ENCODE data around the gene SCN7A.
"Not testable (repeated sequence)": the region's sequence is repeated elsewhere in the genome, so short reads cannot be mapped to it uniquely, and the experiment has no call there.

Gene SCN7A

DNA sequence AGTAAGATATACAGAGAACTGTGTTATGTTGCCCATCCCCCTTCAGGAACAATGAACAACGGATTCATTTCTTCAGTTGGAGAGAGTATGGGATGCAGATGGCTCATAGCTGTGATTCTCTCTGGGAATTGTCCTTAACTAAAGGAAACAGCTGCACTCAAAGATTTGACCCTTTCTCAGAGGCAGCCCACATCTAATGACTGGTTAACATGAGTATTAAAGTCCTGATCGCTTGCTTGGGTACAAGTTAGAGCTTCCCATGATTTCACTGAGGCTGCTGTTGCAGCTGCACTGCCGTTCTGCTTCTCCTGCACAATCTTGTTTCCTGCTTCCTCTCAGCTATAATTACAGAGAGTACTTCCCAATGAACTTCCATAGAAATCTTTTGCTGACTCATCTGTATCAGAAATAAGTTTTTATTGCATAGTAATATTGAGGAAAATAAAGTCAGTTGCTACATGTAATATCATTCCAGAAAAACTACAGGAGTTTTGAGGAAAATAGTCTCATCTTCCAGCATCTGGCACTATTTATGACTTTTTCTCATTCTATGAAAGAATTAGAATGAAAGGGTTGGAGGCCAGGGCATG, 105.5 kb downstream of the SCN7A start:
- DNase-seq: no peak

DNA sequence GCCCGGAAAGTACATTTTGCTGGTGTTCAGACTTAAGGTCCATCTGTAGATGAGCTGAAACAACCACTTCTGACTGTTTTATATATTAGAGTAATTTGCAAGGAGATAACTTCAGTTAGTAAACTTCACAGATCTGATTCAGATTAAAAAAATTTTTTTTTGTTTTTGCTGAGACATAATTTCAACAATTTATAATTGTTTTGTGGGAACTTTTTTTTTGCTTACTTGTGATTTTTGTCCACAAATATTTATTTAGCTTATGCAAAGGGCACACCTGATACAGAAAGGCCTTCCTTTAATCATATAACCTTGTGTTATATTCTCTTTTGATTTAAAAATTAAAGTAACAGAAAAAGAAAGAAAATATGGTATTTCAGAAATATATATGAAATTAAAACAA, 108.7 kb downstream of the SCN7A start:
- DNase-seq: no peak

DNA sequence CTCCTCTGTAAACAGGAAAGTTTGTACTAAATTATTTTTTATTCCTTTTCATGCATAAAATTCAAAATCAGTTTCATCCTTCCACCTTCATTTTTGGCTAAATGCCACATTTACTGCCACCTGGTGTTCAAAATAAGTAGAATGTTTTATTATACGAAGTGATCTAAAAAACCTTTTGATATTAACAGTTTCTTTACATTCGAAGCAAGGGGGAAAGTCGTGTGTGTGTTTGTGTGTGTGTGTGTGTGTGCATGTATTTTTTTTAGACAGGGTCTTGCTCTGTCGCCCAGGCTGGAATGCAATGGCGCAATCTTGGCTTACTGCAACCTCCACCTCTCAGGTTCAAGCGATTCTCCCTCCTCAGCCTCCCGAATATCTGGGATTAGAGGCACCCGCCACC, 109.3 kb downstream of the SCN7A start:
- DNase-seq: peak; percentile 9 to 52

DNA sequence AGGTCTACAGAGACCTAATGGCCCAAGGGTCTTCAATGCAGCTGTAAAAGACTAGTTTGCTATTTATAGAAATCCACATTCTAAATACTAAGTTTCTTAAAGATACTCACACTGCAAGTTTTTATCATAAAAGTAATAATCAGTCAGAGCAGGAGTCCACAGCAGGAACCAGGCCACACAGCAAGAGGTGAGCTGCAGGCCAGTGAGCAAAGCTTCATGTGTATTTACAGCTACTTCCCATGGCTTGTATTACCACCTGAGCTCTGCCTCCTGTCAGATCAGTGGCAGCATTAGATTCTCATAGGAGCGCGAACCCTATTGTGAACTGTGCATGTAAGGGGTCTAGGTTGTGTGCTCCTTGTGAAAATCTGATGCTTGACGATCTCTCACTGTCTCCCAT, 111.6 kb downstream of the SCN7A start:
- no peak for DNase-seq

DNA sequence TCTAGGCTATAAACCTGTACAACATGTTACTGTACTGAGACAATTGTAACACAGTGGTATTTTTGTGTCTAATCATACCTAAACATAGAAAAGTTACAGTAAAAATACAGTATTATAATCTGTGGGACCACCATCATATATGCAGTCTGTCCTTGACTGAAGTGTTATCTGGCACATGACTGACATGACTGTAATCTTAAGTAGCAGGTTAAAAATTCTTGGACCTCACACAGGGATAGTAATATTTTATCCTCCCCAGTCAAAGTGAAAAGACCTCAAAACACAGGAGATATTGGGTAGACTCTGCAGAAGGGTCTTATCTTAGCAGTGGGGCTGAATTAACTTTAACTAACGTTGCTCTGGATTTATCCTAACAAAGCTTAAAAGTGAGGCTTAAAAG, 113.4 kb downstream of the SCN7A start:
- no peak for DNase-seq

DNA sequence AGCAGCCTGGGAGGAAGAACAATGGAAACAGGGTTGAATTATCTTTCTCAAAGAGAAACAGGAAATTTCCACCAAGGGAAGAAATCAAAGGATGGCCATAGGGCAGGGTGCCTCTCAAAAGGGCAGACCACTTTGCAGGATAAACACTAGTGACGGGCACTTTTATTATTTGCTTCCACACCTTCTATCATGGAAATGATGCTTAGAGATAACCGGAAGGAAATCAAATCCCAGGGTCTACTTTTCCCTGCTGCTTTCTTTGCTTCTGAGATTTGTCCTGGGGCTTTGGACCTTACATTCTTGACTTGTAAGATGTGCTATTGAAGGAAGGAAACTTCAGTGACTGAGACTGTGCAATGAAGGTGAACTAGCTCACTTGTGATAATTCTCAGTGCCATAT, 117.2 kb downstream of the SCN7A start:
- DNase-seq: no peak

DNA sequence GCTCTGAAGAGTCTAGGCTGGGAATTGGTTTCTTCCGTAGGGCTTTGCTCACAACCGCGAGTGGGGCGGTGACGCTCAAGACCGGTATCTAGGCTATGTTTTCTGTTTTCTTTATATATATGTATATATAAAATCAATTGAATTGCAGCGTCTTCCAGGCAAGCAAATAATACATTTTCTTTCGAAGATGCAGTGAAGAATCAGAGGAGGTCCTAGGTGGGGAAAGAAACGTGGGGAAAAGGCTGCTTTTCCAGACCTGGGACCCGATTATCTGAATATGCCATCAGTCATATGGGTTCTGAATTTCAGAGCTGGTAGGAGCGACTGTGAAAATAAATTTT, 117.6 kb downstream of the SCN7A start:
- DNase-seq: no peak

DNA sequence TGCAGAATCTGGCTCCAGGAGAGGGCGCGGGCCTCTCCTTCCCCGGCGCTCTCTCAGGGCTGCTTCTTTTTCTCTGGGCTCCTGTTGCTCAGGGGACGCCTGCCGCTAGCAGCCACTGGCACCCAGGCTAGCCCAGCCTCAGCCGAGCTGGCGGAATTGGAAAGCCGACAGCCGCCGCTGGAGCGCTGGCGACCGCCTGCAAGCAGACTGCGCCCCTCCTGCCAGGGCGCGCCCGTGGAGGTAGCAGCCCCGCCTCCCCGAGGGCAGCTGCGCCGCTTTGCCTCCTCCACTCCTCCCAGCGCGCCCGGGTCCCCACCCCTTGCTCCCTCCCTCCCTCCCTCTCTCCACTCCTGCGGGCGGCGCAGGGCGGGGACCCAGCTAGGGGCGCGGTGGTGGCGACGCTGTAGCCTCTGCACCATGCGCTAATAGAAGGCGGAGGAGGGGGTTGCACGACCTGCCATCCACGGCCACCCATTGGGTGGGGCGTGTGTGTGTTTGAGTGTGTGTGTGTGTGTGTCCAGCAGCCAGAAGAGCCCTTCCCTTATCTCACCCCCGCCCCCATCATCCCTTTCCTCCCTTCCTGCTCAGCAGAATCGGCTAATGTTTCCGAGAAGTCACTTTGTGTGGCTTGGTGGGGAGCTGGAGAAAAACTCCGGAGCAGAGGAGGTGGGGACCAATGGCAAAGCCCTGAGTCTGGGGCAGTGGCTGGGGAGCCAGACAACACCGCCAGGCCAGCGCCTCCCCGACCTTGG, 118.1 kb downstream of the SCN7A start, which contains the start of gene SCN9A:
SCN9A (minus strand) TSS at position 209 of the 752 bp plus-strand sequence. CDS start 64,188 bp downstream, outside the sequence.
- peak; percentile 15 to 30 for DNase-seq

DNA sequence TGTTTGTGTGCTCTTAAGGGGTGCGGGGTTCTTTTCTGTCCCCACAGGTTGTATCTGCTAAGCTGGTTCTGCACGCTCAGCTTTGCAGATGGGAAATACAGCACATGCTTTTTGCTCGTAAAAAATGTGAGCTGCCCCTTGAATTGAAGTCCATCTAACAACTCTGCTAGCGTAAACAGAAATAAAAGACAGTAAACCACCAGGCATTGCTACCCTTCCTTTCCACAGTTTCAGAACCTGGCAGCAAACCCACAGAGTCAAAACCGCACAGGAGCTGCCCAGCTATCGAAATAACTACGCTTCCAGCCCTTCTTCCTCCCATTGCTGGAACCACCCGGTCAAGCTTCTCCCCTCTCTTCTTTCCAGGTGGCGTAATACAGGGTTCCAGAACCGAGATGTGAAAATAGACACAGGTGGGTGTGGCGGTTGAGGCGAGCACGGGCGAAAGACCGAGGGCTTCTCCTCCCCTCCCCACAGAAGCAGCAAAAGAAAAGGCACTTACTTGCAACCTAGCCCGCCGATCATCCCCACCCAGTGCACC, 118.8 kb downstream of the SCN7A start:
- DNase-seq: no peak

DNA sequence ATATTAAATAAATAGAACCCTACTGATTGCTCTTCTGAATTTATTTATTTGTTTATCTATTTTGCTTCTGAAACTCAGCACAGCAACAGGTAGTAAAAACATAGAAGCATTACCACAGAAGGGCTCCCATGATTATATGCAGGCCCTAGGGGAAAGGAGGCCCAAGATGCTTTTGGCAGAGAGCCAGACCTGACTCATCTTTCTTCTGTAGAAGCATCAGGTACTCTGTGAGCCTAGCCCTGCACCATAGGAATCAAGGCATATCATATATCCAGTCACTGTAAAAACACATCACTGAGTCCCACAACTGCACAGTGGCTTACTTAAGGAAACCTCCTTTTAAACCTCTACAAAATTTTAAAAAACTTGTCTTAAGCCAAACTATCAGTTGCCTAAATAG, 120.1 kb downstream of the SCN7A start:
- no peak for DNase-seq

DNA sequence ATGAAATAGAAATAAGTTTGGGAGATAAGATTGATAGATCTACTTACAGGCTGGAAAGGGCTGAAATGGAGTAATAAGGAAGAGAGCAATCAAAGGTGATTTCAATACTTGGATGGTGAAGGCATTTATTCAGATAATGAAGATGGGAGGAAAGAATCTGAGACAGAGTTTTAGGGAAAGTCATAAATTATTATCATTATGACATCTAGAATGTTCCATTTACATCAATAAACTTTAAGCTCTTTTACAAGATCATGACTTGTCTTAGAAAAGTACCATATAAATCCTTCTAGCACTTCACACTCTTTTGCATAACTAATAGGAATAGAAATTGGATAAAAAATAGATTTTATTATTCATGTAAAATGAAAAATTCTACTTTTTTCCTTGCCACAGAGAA, 120.5 kb downstream of the SCN7A start:
- DNase-seq: no peak

DNA sequence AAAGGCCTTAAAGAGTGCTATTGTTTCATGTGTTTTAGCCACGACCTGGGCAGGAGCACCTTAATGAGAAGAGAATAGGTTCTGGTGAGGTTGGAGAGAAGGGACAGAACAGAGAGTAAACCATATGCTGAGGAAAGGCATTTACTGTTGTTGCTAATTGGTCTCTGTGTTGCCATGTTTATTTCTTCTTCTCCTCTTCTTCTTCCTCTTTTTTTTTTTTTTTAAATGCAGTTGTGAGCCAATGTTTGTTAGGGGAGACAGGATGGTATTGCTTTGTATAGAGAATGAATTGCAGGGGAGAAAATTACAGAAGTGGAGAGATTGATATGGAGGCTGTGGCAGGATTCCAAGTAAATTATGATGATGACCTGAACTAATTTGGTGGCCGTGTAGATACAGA, 120.9 kb downstream of the SCN7A start:
- peak in 1 of 2 donors; percentile 24 for DNase-seq

DNA sequence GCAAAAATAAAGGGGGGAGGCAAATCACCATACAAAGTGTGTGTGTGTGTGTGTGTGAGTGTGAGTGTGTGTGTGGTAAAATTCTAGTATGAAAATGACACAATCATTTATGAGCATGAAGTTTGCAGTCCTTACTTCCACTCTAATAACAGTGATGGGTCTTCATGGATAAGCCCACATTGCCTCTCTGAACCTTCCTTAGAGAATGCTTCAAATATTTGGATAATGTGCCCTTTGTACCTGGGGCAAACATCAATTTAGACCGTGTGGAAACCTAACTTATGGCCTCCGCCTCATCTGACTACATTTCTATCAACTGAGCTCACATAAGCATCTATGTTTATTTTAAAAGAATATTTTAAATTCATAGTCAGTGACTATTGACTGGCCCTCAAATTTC, 122.0 kb downstream of the SCN7A start:
- DNase-seq: no peak

DNA sequence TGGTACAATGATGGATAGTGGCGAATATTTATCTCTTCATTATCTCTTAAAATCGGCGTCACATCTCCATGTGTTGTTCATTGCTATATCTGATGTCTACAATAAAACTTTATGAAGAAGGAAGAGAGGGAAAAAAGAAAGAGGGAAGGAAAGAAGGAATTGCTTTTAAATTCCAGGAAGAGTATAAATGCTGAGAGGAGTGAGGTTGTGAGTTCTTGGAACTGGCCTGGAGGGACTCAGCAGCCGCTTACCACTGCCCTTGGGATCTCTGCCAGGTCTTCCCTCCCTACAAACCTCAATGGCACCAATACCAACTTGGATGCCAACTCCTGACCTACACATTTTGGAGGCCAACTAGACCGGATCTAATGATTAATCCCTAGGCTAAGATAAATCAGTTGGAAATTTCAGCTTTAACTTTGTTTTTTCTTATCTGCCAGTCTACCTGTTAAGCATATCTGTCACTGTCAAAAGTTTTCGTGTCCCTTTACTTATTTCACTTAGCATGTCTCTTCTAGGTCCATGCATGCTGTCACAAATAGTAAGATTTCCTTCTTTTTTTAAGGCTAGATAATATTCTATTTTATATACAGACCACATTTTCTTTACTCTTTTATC, 128.1 kb downstream of the SCN7A start:
- no peak for DNase-seq

DNA sequence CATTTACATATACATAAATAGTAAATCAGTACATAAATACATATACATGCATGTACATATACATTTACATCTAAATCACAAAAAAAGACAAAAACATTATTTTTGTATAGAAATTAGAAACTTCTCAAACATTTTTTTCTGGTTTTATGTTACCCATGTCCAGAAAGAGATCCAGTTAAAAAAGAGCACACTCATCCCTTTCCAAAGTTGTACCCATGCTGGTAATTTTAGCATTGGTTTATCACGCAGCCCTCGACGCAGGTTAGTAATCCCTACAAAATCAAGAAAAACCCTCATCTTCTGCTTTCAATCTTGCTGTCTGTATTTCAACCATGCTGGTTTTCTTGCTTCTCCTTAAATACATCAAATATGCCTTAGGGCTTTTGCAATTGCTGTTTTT, 128.8 kb downstream of the SCN7A start:
- DNase-seq: no peak

DNA sequence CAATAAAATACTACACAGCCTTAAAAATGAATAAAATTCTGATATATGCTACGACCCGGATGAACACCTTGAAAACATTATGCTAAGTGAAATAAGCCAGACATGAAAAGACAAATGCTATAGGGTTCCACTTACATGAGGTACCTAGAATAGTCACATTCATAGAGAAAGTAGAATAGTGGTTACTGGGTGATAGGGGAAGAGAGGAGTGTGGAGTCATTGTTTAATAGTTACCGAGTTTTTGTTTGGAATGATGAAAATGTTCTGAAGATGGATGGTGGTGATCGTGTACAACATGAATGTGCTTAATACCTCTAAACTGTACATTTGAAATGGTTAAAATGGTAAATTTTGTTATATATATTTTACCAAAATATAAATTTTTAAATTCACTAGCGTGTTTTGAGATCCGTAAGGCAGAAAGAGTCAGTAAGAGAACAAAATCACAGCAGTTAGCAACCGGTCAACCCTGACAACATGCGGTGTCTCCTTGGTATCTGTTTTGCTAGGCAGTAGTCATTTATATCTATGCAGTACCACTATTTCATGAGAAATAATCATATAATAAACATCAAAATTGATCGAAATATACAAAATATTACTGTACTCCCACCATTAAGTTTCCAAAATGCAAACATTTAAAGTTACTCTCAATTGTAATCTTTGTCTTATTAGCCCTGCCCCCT, 129.4 kb downstream of the SCN7A start:
- no peak for DNase-seq

DNA sequence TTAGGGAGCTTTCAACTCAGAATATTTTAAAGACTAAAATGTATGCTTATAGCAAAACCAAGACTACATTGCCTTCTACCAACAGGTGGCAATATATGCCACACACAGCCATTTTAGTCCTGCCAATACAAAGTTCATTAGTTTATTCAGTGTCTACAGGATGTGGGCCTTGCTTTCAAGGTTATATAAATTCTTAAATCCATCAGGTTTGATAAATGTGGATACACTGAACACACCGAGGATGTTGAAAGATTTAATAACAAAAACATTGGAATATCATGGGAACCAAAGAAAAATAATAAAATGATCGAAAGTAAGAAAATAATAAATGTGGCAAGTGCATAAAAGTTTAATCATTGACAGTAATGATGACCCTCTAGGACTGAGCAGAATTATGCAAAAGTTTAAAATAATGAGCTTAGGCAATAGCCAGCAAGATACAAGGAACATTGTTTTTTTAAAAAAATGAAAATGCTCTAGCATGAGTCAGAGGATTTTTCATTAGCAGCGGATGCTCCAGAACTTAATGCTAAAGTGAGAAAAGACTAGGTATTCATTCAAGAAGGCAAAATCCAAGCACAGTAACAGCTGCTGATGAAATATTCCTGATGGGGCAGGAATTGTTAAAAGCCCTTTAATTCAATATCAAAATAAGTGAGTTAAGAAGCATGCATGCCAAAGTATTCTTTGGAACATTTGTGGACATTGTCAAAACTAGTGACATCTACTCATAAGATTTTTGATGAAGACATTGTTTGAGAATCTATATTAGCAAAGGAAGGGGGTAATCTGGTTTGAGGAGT, 132.5 kb downstream of the SCN7A start:
- DNase-seq: peak; percentile 29 to 54

DNA sequence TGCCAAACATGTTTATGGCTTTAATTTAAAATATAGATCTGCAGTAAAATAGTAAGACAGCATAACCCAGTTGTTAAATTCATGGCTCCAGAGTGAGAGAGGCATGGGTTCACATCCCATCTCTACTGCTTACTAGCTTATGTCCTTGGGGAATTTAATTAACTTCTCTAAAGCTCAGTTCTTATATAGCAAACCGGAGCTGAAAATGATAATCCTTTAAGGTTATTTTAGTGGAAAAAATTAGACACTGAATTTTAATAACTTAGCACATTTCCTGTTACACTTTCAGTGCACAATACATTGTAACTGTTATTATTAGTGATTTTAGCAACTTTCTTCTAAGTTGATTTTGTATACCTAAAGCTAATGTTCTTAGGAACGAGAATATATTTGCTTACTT, 133.1 kb downstream of the SCN7A start:
- DNase-seq: no peak

DNA sequence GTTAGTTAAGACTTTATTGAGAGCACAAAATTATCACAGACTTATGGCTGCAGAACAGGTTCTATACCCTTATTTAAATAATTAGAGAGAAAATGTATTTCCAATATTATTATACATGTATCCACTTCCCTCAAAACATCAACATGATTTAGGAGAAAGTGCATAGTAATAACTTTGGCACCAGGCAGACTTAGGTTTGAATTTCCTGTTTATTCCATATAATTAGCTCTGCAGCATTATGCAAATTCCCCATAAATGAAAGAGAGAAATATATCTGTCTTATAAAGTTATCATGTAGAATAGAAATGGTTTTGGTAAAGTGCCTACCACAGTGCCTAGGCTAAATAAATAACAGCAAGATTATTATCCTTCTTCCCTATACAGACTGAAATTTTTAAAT, 133.6 kb downstream of the SCN7A start:
- no peak for DNase-seq

DNA sequence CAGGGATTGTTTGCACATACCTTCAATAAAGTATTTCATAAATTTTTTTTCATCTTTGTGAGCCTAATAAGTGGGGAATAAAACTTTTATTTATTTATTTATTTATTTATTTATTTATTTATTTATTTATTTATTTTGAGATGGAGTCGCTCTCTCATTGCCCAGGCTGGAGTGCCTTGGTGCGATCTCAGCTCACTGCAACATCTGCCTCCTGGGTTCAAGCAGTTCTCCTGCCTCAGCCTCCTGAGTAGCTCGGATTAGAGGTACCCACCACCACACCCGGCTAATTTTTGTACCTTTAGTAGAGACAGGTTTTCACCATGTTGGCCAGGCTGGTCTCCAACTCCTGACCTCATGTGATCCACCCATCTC, 136.1 kb downstream of the SCN7A start:
- not testable (repeated sequence) for DNase-seq

DNA sequence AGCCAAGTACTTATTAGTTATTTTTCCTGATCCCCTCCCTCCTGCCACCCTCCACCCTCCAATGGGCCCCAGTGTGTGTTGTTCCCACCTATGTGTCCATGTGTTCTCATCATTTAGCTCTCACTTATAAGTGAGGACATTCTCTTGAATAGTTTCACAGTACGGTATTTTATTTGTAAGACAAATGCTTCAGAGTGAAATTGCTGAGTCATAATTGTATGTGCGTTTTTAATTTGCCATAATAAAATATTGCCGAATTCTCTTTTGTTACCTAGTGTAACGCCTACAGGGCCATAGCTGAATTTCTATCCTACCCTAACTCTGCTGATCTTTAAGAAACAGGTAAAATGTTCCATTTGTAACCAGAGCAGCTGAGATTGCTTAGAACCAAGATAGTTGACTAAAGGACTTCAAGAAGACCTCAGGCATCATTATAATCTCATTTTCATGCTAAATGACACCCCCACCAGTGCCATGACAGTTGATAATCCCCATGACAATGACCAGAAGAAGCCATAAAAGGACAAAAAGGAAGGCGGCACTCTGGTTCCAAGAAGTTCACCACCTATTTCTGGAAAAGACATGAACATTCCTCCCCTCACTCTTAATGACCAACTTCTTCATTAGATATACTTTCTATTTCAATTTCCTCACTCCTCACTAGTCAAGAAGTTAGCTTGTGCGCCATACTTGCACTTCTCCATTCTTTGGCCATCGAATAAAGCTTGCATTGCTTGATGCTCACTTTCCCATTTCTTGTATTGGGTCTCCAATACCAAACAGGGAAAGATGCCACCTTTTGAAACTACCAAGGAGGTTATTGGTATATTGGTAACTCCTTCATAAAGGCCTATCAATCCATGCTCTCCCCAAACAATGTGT, 136.7 kb downstream of the SCN7A start:
- no peak for DNase-seq

Measured in inflammatory macrophage (primary cell).